MCF 10A (cell line): Measurements from ENCODE around the gene MAN2A1. TPM values are rescaled to one million over a fixed set of nuclear protein-coding genes. Genes with fewer than 3 reads are reported as not detected.

ENCODE experiments used
- BruUV-seq: library from RNA; stranded (reverse); fragments of 400-500 nt; replicated peaks from 2 replicates; lab custom pipeline; 2021; lab: Mats Ljungman, UMichigan
- CTCF ChIA-PET: fragments of 300-600 bp; sonication (Branson Sonifier 250); formaldehyde crosslinking; extraction: SDS; loops from one replicate; lab custom pipeline; 2021; ENCODE audit warnings: antibody characterized with exemption, inconsistent platforms; lab: Yijun Ruan, JAX
- POLR2A ChIA-PET: fragments of 300-600, 350-650 bp; sonication (Branson Sonifier 250); formaldehyde crosslinking; extraction: SDS; loops from one replicate; lab custom pipeline; 2020; ENCODE audit warnings: antibody characterized with exemption, inconsistent platforms; lab: Yijun Ruan, JAX
- DNase-seq: peaks from one replicate; pipeline ENCODE4 v3.0.0-alpha.2; 2018; ENCODE audit not compliant: unreplicated experiment
- H3K27ac Mint-ChIP-seq: one replicate; pipeline ENCODE4 v1.8.0; 2022; ENCODE audit warnings: mild to moderate bottlenecking, low read depth, mixed read lengths; ENCODE audit not compliant: unreplicated experiment
- H3K27me3 Mint-ChIP-seq: one replicate; pipeline ENCODE4 v1.8.0; 2022; ENCODE audit warnings: mixed read lengths; ENCODE audit not compliant: insufficient read depth, unreplicated experiment
- H3K36me3 Mint-ChIP-seq: one replicate; pipeline ENCODE4 v1.8.0; 2022; ENCODE audit warnings: mild to moderate bottlenecking, moderate library complexity, mixed read lengths; ENCODE audit not compliant: insufficient read depth, unreplicated experiment
- H3K4me1 Mint-ChIP-seq: one replicate; pipeline ENCODE4 v1.8.0; 2022; ENCODE audit warnings: mixed read lengths; ENCODE audit not compliant: insufficient read depth, unreplicated experiment
- H3K4me3 Mint-ChIP-seq: one replicate; pipeline ENCODE4 v1.8.0; 2022; ENCODE audit warnings: mild to moderate bottlenecking, moderate library complexity, mixed read lengths; ENCODE audit not compliant: unreplicated experiment
- H3K9me3 Mint-ChIP-seq: one replicate; pipeline ENCODE4 v1.8.0; 2022; ENCODE audit warnings: mixed read lengths; ENCODE audit not compliant: unreplicated experiment
- intact Hi-C: fragments of 100-400 bp; cut with micrococcal nuclease; formaldehyde crosslinking; loops from 2 replicates; pipeline ENCODE4 v1.14.1; 2022
- total RNA-seq: library from RNA; stranded (reverse); gene quantifications from 2 replicates; pipeline ENCODE4 v1.2.3, GENCODE V29; 2022
- TF ChIP-seq, protein P1 (sequence below): fragments of 200-600 bp; IDR thresholded peaks from one replicate; pipeline ENCODE4 v1.8.0; 2022; ENCODE audit warnings: antibody characterized with exemption, mild to moderate bottlenecking; ENCODE audit not compliant: unreplicated experiment

The MAN2A1 gene
- total RNA-seq, 1 experiment from 2014 or later: 44.1 TPM

GRCh38 chr5:109685916-109686315, 3.8 kb upstream of the MAN2A1 start:
- ChIA-PET POLR2A (interaction anchor here (1.1 kb wide), 1 partner anchor 668 kb away, joined by 4 read pairs; no protein-coding TSS in a partner anchor), CTCF (interaction anchor here (0.7 kb wide), 1 partner anchor 766 kb away, joined by 3 read pairs; no protein-coding TSS in a partner anchor)
- DNase-seq: no peak
- intact Hi-C loops: no loop called here
- Mint-ChIP-seq H3K4me3 (no peak overlapping the region), H3K27me3 (no peaks in the 10 kb centered on the region), H3K27ac (no peak overlapping the region), H3K4me1 (peaks cover 6% of the 10 kb centered on the region), H3K36me3 (peaks cover 6% of the 10 kb centered on the region), H3K9me3 (peaks cover 7% of the 10 kb centered on the region)
- TF ChIP-seq, protein P1, sequence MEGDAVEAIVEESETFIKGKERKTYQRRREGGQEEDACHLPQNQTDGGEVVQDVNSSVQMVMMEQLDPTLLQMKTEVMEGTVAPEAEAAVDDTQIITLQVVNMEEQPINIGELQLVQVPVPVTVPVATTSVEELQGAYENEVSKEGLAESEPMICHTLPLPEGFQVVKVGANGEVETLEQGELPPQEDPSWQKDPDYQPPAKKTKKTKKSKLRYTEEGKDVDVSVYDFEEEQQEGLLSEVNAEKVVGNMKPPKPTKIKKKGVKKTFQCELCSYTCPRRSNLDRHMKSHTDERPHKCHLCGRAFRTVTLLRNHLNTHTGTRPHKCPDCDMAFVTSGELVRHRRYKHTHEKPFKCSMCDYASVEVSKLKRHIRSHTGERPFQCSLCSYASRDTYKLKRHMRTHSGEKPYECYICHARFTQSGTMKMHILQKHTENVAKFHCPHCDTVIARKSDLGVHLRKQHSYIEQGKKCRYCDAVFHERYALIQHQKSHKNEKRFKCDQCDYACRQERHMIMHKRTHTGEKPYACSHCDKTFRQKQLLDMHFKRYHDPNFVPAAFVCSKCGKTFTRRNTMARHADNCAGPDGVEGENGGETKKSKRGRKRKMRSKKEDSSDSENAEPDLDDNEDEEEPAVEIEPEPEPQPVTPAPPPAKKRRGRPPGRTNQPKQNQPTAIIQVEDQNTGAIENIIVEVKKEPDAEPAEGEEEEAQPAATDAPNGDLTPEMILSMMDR: no peak
- no TSS peak for BruUV-seq

GRCh38 chr5:109688630-109688969, 1.1 kb upstream of the MAN2A1 start:
- Mint-ChIP-seq H3K27me3 (no peaks in the 10 kb centered on the region), H3K36me3 (peaks cover 6% of the 10 kb centered on the region), H3K4me3 (peak overlapping the region; percentile 94), H3K27ac (peak overlapping the region; percentile 88), H3K9me3 (peaks cover 7% of the 10 kb centered on the region), H3K4me1 (peaks cover 20% of the 10 kb centered on the region)
- POLR2A ChIA-PET: interaction anchor here (0.6 to 3.9 kb wide), 18 partner anchors 7 to 1243 kb away, joined by 3 to 13 read pairs (median 4); partner anchors contain the start of genes PJA2 and SLC25A46
- CTCF ChIA-PET: interaction anchor here (0.5 to 1.8 kb wide), 11 partner anchors 20 to 937 kb away, joined by 3 to 7 read pairs (median 3); no protein-coding TSS in a partner anchor
- intact Hi-C loops: no loop called here
- no peak for DNase-seq
- TF ChIP-seq, protein P1: peak; percentile 26
- TSS peak; percentile 25 for BruUV-seq

DNA sequence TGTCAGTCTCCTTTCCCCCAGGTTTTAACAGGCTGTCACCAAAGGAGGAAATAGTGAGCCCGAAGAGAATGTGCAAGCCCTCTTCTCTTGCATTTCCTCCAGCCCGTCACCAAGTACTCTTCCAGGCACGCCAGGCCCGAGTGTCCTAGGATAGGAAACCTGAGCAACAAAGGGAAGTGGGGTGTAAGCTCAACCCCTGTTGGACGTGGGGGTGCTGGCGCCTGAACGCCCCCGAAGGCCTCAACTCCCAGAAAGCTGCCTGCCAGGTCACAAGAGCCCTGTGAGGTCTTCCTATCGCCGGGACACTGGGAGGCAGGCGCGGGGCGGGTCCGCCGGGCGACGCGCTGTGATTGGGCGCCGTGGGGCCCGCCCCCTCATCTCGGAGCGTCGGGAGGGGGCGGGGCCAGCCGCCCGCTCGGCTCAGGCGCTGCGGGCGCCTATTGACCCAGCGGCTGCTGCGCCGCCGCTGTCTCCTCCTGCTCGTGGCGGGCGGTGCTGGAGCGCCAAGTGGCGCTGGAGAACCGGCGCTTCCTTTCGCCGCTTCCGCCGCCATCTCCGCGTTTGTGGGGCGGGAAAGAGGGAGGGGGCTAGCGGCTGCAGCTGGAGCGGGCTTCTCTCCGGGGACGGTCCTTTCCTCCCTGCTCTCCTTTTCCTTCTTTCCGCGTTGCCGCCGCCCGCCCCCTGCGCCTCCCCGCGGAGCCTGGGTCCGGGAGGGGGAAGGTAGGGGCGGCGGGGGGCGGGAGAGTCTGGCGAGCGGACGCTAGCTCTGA, 572 bp upstream of the MAN2A1 start:
- DNase-seq: peak; percentile 91
- CTCF ChIA-PET: interaction anchor here (0.5 to 1.8 kb wide), 12 partner anchors 19 to 936 kb away, joined by 3 to 7 read pairs (median 3); no protein-coding TSS in a partner anchor
- Mint-ChIP-seq H3K36me3 (peaks cover 6% of the 10 kb centered on the region), H3K27me3 (no peaks in the 10 kb centered on the region), H3K4me3 (peak overlapping the region; percentile 94), H3K4me1 (peaks cover 26% of the 10 kb centered on the region), H3K27ac (peak overlapping the region; percentile 88), H3K9me3 (peaks cover 4% of the 10 kb centered on the region)
- BruUV-seq: no TSS peak
- TF ChIP-seq, protein P1: no peak
- POLR2A ChIA-PET: interaction anchor here (0.6 to 3.9 kb wide), 28 partner anchors 8 to 1821 kb away, joined by 3 to 13 read pairs (median 4); partner anchors contain the start of genes PJA2 and SLC25A46
- intact Hi-C loops: no loop called here
